Skin epidermis (tissue), 12 donors: ENCODE results near the gene RNF43.

ENCODE experiments used
- H3K27ac ChIP-seq, 21 experiments: fragments of 200-600 bp; sonication (generic) in 11 of 21; one replicate each; pipeline ENCODE4 v1.5.0; 2020; ENCODE audit warnings: mild to moderate bottlenecking in 3 of 21, inconsistent platforms in 2 of 21, moderate library complexity in 2 of 21
- H3K4me3 ChIP-seq, 7 experiments: fragments of 200-600 bp; sonication (generic) in 2 of 7; one replicate each; pipeline ENCODE4 v1.5.0; 2020; ENCODE audit warnings: inconsistent platforms in 2 of 7, mild to moderate bottlenecking in 2 of 7, moderate library complexity in 1 of 7

The RNF43 gene

DNA sequence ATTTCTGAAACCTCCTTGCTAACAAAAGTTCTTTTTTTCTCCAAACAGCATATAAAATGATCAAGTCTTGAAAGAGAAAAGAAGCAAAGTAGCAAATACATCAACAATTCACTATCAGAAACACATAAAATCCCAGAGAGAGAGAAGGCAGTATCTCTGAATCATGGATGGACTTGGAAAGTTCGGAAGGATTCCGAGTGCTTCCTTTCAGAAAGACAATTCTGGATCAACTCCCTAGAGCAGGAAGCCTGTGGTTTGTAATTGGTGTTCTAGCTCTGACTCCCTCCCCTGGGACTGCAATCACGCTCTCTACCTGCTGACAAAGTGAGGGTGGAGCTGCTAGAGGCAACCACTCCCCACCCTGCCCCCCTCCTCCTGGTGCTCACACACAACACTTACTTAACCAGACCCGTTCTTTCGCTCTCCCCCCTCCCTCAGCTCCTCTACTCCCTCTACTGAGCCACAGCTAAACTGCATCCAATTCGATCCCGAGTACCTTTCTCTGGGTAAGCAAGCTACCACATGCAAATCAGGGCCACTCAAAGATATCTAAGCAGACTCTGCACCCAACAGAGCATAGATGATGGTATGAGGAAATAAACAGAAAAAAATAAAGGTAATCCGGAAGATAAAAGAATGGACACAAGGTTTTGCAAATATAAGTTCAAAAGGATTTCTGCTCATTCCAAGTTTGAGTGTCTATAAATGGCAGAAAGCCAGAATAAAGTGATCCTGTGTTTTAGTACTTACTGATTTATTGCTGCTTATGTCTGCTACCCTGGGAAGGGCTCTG is at the start of gene RNF43:
RNF43 (minus strand) TSS at position 235 of the 793 bp plus-strand sequence. CDS start 1,957 bp downstream, outside the sequence.
- H3K4me3 ChIP-seq = peak within 1 kb of the TSS; percentile 0 to 43 (median 23)
- peak within 1 kb of the TSS in 18 of 21 experiments; percentile 9 to 82 (median 54) for H3K27ac ChIP-seq

DNA sequence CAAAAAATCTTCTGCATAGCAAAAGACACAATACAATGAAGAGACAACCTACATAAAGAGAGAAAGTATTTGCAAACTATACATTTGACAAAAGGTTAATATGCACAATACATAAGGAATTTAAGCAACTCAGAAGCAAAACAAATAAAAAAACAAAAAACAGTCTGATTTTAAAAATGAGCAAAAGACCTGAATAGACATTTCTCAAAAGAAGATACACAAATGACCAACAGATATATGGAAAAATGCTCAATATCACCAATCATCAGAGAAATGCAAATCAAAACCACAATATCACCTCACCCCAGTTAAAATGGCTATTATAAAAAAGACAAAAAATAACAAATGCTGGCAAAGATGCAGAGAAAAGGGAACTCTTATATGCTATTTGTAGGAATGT is 38.2 kb upstream of the RNF43 start:
- H3K4me3 ChIP-seq = no peak overlapping the region
- no peak overlapping the region for H3K27ac ChIP-seq

DNA sequence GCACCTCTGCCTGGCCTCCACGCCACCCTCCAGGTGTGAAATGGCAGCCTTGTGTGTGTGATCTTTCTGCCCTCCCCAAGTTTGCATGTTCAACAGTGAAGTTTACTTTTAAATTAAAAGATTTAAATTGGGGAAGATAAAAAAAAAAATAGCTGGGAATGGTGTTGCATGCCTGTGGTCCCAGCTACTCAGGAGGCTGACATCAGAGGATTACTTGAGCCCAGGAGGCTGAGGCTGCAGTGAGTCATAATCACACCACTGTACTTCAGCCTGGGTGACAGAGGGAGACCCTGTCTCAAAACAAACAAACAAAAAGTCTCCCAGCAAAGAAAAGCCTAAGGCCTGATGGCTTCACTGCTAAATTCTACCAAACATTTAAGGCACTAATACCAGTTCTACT is 35.4 kb upstream of the RNF43 start:
- Histone ChIP-seq H3K4me3 (no peak overlapping the region), H3K27ac (no peak overlapping the region)

DNA sequence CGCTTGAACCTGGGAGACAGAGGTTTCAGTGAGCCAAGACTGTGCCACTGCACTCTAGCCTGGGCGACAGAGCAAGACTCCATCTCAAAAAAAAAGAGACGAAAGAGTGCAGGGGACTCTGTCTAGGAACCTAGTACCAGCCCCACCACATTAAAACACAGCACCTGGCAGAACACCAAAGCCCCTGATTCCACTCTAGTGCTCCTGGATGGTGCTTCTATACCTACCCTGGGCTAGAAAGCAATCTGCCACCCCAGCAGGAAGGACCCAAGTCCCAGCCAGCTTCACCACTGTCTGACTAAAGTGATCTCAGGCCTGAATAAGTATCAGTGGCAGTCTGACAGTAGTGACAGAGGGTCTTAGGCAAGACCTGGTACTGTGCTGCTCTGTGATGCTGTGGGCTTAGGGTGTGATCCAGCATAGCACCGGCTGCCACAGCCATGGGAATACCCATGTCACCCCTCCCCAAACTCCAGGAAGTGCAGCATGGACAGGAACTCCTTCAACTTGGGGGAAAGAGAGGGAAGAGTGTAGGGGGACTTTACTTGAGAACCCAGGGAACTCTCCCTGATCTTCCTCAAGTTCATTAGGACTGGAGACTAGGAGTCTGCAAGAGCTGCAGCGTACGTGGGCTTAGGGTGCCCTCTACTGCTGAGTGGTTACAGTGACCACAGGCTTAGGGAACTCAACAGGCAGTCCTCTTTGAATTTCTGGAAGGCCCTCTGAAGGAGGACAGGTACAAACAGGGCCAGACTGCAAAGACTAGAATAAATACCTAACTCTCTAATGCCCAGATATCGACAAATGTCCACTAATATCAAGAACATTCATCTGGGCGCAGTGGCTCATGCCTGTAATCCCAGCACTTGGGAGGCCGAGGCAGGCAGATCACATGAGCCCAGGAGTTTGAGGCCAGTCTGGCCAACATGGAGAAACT is 30.0 kb upstream of the RNF43 start:
- H3K4me3 ChIP-seq = no peak overlapping the region
- no peak overlapping the region for H3K27ac ChIP-seq

DNA sequence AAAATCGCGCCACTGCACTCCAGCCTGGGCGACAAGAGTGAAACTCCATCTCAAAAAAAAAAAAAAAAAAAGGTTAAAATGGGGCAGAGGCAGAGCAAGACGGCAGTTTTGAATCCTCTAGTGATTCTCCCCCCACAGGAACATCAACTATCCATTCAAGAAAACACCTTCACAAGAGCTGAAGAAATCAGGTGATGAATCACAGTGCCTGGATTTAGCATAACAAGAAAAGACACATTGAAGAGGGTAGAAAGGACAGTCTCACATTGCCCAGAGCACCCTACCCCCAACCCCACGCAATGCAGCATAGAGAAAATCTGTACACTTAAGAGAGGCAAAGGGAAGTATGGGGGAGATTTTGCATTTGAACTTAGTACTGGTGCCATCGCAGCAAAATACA is 28.8 kb upstream of the RNF43 start:
- Histone ChIP-seq H3K4me3 (no peak overlapping the region), H3K27ac (no peak overlapping the region)

DNA sequence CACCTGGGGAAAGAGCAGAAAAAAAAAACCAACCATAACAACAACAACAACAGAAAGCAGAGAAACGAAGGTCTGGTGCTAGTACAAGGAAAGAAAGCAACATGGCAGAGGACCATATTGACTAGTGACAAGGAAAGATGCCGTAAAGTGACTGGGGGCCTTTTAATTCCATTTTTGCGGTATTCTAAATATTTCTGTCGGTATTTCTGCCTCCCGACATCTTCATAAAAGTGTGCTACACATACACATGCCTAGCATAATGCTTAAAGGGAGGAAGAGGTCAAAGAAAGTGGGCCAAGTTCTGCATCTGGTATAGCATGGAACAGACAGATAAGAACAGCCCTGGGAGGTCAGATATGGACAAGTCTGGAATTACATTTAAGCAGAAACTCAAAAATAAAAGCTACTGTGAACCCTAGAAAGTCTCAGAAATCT is 19.5 kb upstream of the RNF43 start:
- H3K4me3 ChIP-seq = no peak overlapping the region

DNA sequence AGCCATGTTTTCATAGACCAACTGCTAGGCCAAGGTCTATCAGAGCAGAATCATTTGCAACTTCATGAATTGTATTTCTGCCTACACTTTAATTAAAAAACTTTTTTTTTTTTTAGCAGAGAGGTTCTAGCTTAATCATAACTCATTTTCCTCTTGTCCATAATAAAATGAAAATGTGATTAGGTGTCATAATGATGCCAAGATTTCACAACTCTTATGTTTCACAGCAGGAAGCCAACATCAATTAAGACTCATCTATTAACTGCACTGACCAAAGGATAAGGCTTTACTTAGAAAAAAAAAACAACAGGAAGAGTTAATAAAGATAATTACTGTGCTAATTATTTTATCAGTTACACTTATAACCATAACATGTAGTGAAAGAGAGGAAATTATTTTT is 18.9 kb upstream of the RNF43 start:
- H3K27ac ChIP-seq = no peak overlapping the region

More for the DNA sequence above, 19.5 kb upstream of the RNF43 start:
- no peak overlapping the region for H3K27ac ChIP-seq

DNA sequence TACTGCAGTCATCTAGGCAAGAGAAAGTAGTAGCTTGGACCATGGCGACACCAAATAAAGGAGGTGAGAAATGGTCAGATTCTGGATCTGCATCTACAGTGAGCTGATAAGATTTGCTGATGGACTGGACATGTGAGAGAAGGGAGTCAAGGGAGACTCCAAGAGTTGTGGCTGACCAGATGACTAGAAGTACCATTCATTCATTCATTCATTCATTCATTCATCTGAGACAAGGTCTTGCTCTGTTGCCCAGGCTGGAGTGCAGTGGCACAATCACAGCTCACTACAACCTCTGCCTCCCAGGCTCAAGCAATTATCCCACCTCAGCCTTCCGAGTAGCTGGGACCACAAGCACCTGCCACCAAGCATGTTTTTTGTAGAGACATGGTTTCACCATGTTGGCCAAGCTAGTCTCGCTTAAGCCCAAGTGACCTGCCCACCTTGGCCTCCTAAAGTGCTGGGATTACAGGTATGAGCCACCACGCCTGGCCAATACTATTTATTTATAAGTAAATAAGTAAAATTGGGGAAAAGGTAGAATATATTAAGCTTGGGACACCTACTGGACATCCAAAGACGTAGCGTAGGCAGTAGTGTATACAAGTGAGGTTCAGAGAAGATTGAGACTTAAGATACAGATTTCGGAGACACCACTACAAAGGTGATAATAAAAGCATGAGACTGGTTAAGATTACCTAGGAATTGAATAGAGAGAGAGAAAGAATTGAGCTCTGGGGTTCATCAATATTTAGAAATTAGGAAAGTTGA is 15.7 kb upstream of the RNF43 start:
- no peak overlapping the region for H3K27ac ChIP-seq

More for the DNA sequence above, 18.9 kb upstream of the RNF43 start:
- no peak overlapping the region for H3K4me3 ChIP-seq

DNA sequence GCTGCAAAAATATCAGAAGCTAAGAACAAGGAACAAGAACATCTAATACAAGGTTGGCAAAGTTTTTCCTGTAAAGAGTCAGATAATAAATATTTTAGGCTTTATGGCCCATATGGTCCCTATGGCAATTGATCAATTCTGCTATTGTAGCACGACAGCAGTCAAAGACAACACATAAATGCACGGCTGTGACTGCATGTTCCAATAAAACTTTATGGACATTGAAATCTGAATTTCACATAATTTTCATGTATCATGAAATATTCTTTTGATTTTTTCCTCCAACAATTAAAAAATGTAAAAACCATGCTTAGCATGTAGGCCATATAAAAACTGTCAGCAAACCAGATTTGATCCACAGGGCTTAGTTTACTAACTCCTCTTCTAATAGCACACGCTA is 10.5 kb upstream of the RNF43 start:
- no peak overlapping the region for H3K27ac ChIP-seq
- H3K4me3 ChIP-seq = no peak overlapping the region

More for the DNA sequence above, 15.7 kb upstream of the RNF43 start:
- no peak overlapping the region for H3K4me3 ChIP-seq

DNA sequence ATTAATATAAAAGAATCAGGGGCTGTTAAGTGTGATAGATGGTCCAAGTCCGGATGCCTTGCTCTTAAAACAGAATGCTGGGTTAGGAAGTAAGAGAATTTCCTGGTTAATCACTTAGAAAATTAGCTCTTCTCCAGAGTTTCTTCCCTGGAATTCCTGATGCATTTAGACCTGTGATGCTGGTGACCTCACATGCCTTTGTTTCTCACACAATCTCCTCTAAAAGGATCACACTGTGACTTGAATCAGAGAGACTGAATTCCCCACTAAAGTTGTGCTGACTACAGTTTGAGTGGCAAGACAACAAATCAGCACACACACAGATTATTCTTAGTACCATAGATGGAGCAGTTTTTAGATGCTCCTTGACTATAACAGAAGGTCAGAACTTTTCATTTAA is 4.4 kb upstream of the RNF43 start:
- Histone ChIP-seq H3K4me3 (no peak overlapping the region), H3K27ac (no peak overlapping the region)

DNA sequence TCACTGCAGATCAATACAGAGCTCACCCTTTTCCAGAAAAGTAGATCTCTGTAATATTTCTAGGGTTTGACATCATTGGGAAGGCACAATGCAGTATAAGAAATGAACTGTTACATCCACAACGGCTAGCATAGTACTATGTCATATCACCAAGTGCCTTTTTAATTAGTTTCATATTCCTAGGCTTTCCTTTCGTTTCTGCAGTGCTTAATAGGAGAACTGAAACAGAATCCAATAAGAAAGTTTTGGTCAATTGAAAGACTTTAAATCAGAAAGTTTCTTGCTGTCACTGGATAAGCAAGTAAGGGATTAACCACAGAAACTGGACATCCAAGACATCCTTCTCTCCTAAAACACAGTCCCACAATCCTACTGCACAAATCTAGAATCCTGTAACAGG is 3.5 kb upstream of the RNF43 start:
- H3K4me3 ChIP-seq = no peak overlapping the region
- H3K27ac ChIP-seq = no peak overlapping the region

DNA sequence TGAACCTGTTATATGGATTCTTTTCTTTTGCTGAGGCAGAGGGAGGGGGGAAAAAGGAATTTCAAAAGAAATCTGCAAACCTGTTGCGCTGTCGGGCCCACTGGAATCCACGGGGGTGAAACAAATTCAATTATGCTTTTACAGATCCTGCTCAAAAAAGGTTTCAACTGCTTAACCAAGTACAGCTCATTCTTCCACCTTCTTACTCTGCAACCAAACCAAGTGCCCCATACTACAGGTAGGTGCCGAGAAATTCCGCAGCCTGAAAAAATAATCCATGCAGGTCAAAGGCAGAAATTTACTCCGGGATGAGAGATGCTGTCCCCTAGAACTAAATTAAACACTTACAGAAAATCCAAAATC is 416 bp downstream of the RNF43 start:
- H3K4me3 ChIP-seq = peak overlapping the region; percentile 0 to 43 (median 23)

DNA sequence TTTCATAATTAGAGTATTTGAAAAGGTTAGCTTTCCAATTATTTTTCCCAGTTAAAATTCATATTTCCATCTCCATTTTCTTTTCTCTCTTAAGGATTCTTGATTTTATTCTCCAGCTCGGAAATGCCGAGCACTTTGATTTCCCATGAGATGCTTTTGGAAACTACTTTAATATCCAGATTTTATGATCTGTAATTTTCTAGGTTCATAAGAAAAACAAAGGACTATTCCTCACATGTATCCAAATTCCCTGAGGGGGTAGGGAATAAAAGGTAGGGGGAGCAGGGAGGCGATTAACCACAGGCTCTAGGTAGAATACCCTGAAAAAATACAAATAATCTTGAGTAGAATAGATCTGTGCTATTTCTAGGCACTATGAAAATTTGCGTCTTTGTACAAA is 938 bp downstream of the RNF43 start:
- Histone ChIP-seq H3K27ac (peak overlapping the region in 15 of 21 experiments; percentile 9 to 82 (median 56)), H3K4me3 (peak overlapping the region; percentile 0 to 43 (median 23))

More for the DNA sequence above, 416 bp downstream of the RNF43 start:
- H3K27ac ChIP-seq = peak overlapping the region in 18 of 21 experiments; percentile 9 to 82 (median 54)

DNA sequence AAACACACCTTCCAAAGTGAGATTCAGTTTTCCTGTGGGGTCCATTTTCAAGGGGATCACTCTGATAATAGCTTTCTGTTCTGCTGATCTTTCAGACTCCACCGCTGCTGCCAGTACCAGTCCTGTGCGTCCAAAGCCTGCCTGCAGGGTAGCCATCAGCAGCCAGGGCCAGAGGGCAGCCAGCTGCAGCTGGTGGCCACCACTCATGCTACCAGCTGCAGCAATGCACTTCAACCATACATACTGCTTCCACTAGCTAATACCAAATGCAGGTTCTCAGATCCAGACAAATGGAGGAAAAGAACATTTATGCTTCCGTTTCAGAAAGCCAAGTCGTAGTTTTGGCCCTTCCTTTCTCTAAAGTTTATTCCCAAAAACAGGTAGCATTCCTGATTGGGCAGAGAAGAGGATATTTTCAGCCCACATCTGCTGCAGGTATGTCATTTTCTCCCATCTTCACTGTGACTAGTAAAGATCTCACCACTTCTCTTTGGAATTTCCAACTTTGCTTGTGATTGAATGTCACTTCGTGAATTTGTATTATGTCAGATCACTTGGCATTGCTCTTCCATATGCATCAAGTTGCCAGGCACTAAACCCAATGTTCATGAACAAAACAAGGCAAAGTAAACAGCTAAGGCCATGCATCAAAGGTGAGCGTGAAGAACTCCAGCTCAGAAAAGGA is 1.8 kb downstream of the RNF43 start:
- peak overlapping the region in 7 of 21 experiments; percentile 1 to 82 (median 74) for H3K27ac ChIP-seq
- peak overlapping the region in 4 of 7 experiments; percentile 21 to 43 (median 39) for H3K4me3 ChIP-seq

DNA sequence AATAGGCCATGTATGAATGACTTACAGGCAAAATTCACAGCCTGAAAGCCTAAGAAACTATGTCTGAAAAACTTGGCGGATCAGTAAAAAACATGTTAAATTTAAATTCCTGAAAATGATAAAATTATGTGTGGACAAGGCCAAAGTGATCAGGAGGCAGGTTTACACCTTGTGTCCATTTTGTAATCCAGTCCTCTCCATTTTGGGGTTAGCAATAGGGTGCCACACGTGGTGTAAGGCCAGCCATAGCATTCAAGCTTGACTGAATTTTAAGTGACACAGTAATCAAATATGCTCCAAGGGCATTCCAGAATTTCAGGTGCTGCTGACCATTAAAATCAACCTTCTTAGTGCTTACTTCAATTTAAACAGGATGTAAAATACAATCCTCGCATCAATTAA is 2.7 kb downstream of the RNF43 start:
- Histone ChIP-seq H3K27ac (peak overlapping the region in 6 of 21 experiments; percentile 13 to 80 (median 22)), H3K4me3 (peak overlapping the region in 4 of 7 experiments; percentile 7 to 43 (median 39))

DNA sequence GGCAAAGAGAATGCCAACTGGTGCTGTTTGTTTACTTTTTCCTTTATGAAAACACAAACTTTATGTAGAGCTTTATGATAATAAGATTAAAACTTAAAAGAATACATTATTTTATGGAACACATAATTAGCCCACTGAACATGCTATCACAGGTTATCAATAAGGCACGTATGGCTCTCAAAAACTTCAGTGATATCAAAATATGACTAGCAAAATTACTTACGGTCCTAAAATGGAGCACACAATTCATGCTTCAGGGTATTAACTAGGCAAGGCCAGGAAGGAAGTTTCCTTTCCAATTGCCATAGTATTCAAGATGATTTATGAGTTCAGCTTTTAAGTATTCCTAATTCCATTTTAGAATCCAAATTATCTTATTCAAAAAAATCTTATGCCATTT is 3.6 kb downstream of the RNF43 start:
- H3K27ac ChIP-seq = peak overlapping the region in 9 of 21 experiments; percentile 14 to 51 (median 23)
- H3K4me3 ChIP-seq = peak overlapping the region in 2 of 7 experiments; percentile 42 to 43

DNA sequence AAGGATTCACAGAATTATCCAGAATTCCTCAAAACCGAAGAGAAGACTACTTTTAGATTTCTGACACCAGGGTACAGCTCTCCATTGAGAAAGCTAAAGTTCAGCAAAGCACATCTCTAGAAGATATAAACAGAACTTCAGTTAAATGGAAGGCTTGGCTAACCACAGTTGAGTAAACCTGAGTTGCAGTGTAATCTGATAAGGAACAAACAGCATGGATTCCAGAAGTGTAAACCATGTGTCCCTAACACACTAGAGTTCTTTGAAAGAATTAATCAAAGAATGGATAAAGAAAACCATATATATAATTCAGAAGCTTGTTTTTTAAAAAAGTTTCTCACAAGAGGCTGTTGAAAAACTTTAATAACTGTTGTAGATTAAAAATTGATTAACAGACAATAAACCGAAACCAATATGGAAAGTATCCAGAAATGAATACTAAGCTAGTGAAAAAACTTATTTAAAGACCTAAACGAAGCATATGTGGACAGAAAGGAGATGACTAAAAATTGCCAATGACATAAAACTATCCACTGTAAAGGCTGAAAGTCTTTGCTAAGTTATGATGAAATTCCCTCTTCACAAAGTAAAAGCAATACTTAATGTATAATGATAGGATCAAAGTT is 4.3 kb downstream of the RNF43 start:
- peak overlapping the region in 9 of 21 experiments; percentile 14 to 51 (median 30) for H3K27ac ChIP-seq
- H3K4me3 ChIP-seq = peak overlapping the region in 2 of 7 experiments; percentile 42 to 43

DNA sequence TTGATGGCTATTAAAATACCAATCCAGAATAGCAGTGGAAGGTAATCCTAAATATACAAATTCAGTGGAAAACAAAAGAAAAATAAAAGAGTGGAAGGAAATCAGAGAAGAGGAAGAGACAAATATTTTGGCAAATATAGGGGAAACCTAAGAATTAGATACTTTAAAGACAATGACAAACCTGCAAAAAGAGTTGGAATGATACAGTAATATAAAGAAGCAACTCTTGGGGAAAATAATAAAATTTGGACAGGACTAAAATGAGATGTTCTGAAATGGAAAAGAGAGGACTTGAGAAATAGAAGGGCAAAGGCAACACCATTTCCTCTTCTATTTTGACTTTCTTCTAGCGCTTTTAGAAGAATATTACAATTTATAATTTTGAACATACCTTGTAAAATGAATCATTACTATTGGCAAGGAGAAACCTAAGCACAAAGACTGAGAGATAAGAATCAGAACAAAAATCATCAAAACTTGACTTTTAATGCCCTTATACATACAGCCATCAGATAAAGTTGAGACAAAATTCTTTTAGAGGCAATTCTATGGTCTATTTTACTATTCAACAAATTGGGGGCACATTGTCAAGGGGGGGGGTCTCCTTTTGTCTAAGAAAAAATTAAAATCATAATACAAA is 5.2 kb downstream of the RNF43 start:
- H3K4me3 ChIP-seq = peak overlapping the region in 1 of 7 experiments; percentile 43
- H3K27ac ChIP-seq = peak overlapping the region in 4 of 21 experiments; percentile 16 to 39 (median 30)
